Esophagus squamous epithelium (tissue), 5 donors: ENCODE results near the gene PARD3. TPM values are rescaled to one million over a fixed set of nuclear protein-coding genes. Genes with fewer than 3 reads are reported as not detected.

ENCODE experiments used
- DNase-seq: peaks from one replicate; lab custom pipeline; 2025; lab: John Stamatoyannopoulos, UW
- H3K27ac ChIP-seq, 4 donors: fragments of 200-600 bp; sonication (generic); one replicate each; pipeline ENCODE4 v1.5.1; 2016 to 2019; ENCODE audit warnings: mild to moderate bottlenecking in 1 of 4
- H3K27me3 ChIP-seq, 4 donors: fragments of 200-600 bp; sonication (generic); 1 replicate in 3 of 4; 2 replicates in 1 of 4; pipeline versions ENCODE4 v1.5.1 to v1.6.0; 2017 to 2021; ENCODE audit warnings: antibody characterized with exemption in 1 of 4
- H3K36me3 ChIP-seq, 3 donors: fragments of 200-600 bp; sonication (generic); one replicate each; pipeline ENCODE4 v1.5.1; 2016 to 2019
- H3K4me1 ChIP-seq, 3 donors: fragments of 200-600 bp; sonication (generic); one replicate each; pipeline ENCODE4 v1.5.1; 2017 to 2019
- H3K4me3 ChIP-seq, 4 donors: fragments of 200-600 bp; sonication (generic); 1 replicate in 3 of 4; 2 replicates in 1 of 4; pipeline ENCODE4 v1.5.1; 2016 to 2019; ENCODE audit warnings: mild to moderate bottlenecking in 2 of 4, moderate library complexity in 1 of 4
- H3K9me3 ChIP-seq, 3 donors: fragments of 200-600 bp; sonication (generic); one replicate each; pipeline ENCODE4 v1.5.1; 2016 to 2019
- POLR2A ChIP-seq, 4 donors: fragments of 450-650 bp; IDR thresholded peaks; one replicate each; pipeline ENCODE4 v1.6.1; 2017; ENCODE audit warnings: antibody characterized with exemption in 4 of 4, mild to moderate bottlenecking in 4 of 4, moderate library complexity in 3 of 4
- WGBS, 2 donors: methylation state at CpG; one replicate each; pipeline ENCODE4 v1.1.5; 2018; 5-methylcytosine and 5-hydroxymethylcytosine counted together
- intact Hi-C: fragments of 100-400 bp; cut with DNase I; formaldehyde crosslinking; loops from one replicate; pipeline ENCODE4 v1.15.0; 2022
- total RNA-seq, 4 donors: library from RNA; depleted of rRNA; stranded (reverse); fragments of >200 nt; gene quantifications; one replicate each; pipeline ENCODE4 v1.1.0, GENCODE V29; 2016
- TF ChIP-seq, protein P1 (sequence below), 6 experiments: fragments of 450-650 bp in 4 of 6; fragments of 200-600 bp in 2 of 6; sonication (generic) in 2 of 6; IDR thresholded peaks; one replicate each; pipeline ENCODE4 v1.5.1; 2016 to 2019; ENCODE audit warnings: antibody characterized with exemption in 6 of 6, mild to moderate bottlenecking in 4 of 6, moderate library complexity in 4 of 6
- donor health status: DM: yes; HTN: yes; CAD: no.

The PARD3 gene
- total RNA-seq, 4 donors from 2014 or later, result 57.3 to 114 (median 81.7) TPM

- TF ChIP-seq POLR2A (IDR thresholded peaks at IDR 0.05), result no peak
- TF ChIP-seq, protein P1, sequence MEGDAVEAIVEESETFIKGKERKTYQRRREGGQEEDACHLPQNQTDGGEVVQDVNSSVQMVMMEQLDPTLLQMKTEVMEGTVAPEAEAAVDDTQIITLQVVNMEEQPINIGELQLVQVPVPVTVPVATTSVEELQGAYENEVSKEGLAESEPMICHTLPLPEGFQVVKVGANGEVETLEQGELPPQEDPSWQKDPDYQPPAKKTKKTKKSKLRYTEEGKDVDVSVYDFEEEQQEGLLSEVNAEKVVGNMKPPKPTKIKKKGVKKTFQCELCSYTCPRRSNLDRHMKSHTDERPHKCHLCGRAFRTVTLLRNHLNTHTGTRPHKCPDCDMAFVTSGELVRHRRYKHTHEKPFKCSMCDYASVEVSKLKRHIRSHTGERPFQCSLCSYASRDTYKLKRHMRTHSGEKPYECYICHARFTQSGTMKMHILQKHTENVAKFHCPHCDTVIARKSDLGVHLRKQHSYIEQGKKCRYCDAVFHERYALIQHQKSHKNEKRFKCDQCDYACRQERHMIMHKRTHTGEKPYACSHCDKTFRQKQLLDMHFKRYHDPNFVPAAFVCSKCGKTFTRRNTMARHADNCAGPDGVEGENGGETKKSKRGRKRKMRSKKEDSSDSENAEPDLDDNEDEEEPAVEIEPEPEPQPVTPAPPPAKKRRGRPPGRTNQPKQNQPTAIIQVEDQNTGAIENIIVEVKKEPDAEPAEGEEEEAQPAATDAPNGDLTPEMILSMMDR (IDR thresholded peaks at IDR 0.05), result no peak
- Histone ChIP-seq H3K27ac (no peak overlapping the region), H3K27me3 (no peaks in the 10 kb centered on the region), H3K4me1 (no peaks in the 10 kb centered on the region), H3K4me3 (no peak overlapping the region), H3K9me3 (no peaks in the 10 kb centered on the region), H3K36me3 (no peaks in the 10 kb centered on the region)
- WGBS, 2 donors, result 74 to 84% methylated on average over 4 of the region's 4 CpGs
- intact Hi-C loops, result no loop called here
- no peak for DNase-seq
Measured at GRCh38 chr10:34147641-34148304, 667.3 kb downstream of the PARD3 start.

- WGBS, 2 donors, result 70 to 96% methylated on average over 3 of the region's 3 CpGs
- DNase-seq, result no peak
- Histone ChIP-seq H3K36me3 (no peaks in the 10 kb centered on the region), H3K4me1 (no peaks in the 10 kb centered on the region), H3K27ac (no peak overlapping the region), H3K27me3 (no peaks in the 10 kb centered on the region), H3K4me3 (no peak overlapping the region), H3K9me3 (no peaks in the 10 kb centered on the region)
- TF ChIP-seq, protein P1 (IDR thresholded peaks at IDR 0.05), result no peak
- TF ChIP-seq POLR2A (IDR thresholded peaks at IDR 0.05), result no peak
- intact Hi-C loops, result no loop called here
Measured at GRCh38 chr10:34145715-34146114, 669.4 kb downstream of the PARD3 start.

GRCh38 chr10:34143466-34143865, 671.6 kb downstream of the PARD3 start:
- WGBS, 2 donors, result 60 to 75% methylated on average over 2 of the region's 2 CpGs
- no peak for TF ChIP-seq POLR2A (IDR thresholded peaks at IDR 0.05)
- TF ChIP-seq, protein P1 (IDR thresholded peaks at IDR 0.05), result no peak
- no peaks in the 10 kb centered on the region for H3K4me1 ChIP-seq
- no peaks in the 10 kb centered on the region for H3K9me3 ChIP-seq
- no peak for DNase-seq
- no peaks in the 10 kb centered on the region for H3K36me3 ChIP-seq
- no peaks in the 10 kb centered on the region for H3K27me3 ChIP-seq
- H3K4me3 ChIP-seq, result no peak overlapping the region
- H3K27ac ChIP-seq, result no peak overlapping the region
- intact Hi-C loops, result no loop called here

GRCh38 chr10:34141032-34141680, 673.9 kb downstream of the PARD3 start:
- DNase-seq, result no peak
- H3K27me3 ChIP-seq, result no peaks in the 10 kb centered on the region
- TF ChIP-seq, protein P1 (IDR thresholded peaks at IDR 0.05), result no peak
- no peak for TF ChIP-seq POLR2A (IDR thresholded peaks at IDR 0.05)
- no peaks in the 10 kb centered on the region for H3K9me3 ChIP-seq
- H3K4me1 ChIP-seq, result no peaks in the 10 kb centered on the region
- 81 to 90% methylated on average over 2 of the region's 2 CpGs for whole genome bisulfite sequencing, 2 donors
- no peak overlapping the region for H3K4me3 ChIP-seq
- H3K27ac ChIP-seq, result no peak overlapping the region
- intact Hi-C loops, result no loop called here
- H3K36me3 ChIP-seq, result no peaks in the 10 kb centered on the region

DNA sequence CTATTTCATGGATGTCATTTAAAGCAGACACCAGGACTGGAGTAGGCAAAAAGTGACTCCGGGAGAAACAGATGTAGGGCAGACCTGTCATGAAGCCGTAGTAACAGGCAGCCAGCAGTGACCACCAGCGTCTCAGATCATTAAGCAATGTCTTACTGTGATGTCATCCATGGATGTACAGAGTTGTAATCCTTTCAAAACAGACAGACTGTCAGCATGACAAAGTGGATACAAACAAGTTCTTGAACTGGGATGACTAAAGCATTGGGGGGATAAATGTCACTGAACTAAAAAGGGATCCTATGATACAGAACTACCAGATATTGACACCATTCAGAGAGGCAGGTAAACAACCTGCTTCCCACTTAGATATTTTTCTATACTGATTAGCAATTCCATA, 675.5 kb downstream of the PARD3 start:
- Histone ChIP-seq H3K9me3 (no peaks in the 10 kb centered on the region), H3K27me3 (no peaks in the 10 kb centered on the region), H3K4me3 (no peak overlapping the region), H3K27ac (no peak overlapping the region), H3K4me1 (no peaks in the 10 kb centered on the region), H3K36me3 (no peaks in the 10 kb centered on the region)
- intact Hi-C loops, result no loop called here
- no peak for TF ChIP-seq POLR2A (IDR thresholded peaks at IDR 0.05)
- TF ChIP-seq, protein P1 (IDR thresholded peaks at IDR 0.05), result no peak
- no peak for DNase-seq
- 49 to 81% methylated on average over 3 of the region's 3 CpGs for WGBS, 2 donors
